Left kidney (tissue), 2 donors: Measurements from ENCODE around the gene ORAI2. TPM values are rescaled to one million over a fixed set of nuclear protein-coding genes. Genes with fewer than 3 reads are reported as not detected.
"Not testable (repeated sequence)": the region's sequence is repeated elsewhere in the genome, so short reads cannot be mapped to it uniquely, and the experiment has no call there.

Experiments
- DNase-seq: peaks from one replicate; pipeline ENCODE4 v3.0.0-alpha.2; 2013
- polyA plus RNA-seq: library from polyadenylated mRNA; unstranded; fragments of 120-200 nt; gene quantifications from one replicate; pipeline ENCODE4 v1.2.1, GENCODE V29; 2013; ENCODE audit not compliant: insufficient read length

ORAI2 gene
- polyA plus RNA-seq, 1 donor: 17.0 TPM

DNA sequence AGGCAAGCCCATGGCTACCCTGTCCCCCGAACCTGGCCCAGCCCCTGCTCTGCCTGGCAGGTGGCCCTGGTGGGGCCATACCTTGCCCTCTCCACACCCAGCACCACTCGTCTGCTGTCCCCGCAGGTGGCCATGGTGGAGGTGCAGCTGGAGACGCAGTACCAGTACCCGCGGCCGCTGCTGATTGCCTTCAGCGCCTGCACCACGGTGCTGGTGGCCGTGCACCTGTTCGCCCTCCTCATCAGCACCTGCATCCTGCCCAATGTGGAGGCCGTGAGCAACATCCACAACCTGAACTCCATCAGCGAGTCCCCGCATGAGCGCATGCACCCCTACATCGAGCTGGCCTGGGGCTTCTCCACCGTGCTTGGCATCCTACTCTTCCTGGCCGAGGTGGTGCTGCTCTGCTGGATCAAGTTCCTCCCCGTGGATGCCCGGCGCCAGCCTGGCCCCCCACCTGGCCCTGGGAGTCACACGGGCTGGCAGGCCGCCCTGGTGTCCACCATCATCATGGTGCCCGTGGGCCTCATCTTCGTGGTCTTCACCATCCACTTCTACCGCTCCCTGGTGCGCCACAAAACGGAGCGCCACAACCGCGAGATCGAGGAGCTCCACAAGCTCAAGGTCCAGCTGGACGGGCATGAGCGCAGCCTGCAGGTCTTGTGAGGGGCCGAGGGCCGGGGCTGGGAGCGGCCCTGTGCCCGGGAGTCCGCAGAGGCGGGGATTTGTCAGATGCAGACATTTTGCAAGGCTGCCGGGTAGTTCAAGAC, 13.2 kb downstream of the ORAI2 start:
- DNase-seq: no peak

GRCh38 chr7:102447311-102447710, 13.9 kb downstream of the ORAI2 start:
- no peak for DNase-seq

DNA sequence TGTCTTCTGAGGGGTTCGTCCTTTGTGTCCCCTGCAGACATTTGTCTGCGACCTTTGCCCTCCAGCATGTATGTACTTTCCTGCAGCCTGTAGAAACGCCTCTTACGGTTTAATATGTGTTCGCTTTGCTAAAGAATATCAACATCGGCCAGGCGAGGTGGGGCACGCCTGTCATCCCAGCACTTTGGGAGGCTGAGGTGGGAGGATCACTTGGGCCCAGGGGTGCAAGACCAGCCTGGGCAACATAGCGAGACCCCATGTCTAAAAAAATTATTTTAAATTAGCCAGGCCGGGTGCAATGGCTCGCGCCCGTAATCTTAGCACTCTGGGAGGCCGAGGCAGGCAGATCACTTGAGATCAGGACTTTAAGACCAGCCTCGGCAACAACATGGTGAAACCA, 15.8 kb downstream of the ORAI2 start:
- no peak for DNase-seq

DNA sequence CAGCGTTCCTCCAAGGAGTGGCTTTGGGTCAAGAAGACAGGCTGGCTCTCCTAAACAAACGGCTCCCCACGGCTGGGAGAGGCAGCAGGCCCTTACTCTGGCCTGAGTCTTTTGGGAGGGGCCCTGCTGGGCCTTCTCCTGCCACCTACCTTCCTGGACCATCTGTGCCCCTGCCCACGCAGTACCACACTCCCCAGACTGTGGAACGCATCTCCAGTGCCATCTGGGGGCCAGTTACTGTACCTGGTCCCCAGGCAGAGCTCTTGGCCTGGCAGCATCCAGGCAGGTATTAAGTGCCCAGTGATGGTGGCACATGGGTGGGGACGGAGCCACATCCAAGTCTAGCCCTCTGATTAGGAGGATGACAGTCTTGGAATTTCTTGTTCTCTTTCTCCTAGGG, 16.9 kb downstream of the ORAI2 start:
- DNase-seq: no peak

- no peak for DNase-seq
These were observed 18.1 kb downstream of the ORAI2 start for GRCh38 chr7:102451371-102452054.

DNA sequence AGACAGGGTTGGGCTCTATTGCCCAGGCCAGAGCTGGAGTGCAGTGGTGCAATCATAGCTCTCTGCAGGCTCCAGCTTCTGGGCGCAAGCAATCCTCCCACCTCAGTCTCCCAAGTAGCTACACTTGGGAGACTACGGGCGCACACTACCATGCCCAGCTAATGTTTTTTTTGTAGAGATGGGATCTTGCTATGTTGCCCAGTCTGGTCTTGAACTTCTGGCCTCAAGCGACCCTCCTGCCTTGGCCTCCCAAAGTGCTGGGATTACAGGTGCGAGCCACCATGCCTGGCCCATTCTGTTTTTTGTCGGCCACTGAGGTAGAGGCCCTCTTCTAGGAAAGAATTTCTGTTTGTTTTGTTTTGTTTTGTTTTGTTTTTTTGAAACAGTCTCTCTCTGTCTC, 19.1 kb downstream of the ORAI2 start:
- DNase-seq: no peak

DNA sequence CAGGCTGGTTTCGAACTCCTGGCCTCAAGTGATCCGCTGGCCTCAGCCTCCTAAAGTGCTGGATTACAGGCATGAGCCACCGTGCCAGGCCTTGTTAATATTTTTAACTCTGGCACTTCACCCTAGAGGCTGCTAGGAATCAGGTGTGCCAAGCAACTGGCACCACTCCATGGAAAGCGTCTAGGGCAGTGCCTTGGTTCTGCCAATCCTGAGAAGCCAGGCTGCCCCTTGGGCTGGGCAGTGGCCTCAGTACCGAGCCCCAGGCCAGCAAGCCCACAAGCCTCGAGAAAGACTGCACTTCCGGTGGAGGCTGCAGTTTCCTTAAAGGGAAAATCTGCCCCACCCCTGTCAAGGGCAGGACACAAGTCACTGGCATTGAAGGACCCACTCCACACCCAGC, 19.9 kb downstream of the ORAI2 start:
- DNase-seq: no peak

- no peak for DNase-seq
These were observed 21.1 kb downstream of the ORAI2 start for GRCh38 chr7:102454468-102454867.

GRCh38 chr7:102454932-102455331, 21.6 kb downstream of the ORAI2 start:
- not testable (repeated sequence) for DNase-seq

DNA sequence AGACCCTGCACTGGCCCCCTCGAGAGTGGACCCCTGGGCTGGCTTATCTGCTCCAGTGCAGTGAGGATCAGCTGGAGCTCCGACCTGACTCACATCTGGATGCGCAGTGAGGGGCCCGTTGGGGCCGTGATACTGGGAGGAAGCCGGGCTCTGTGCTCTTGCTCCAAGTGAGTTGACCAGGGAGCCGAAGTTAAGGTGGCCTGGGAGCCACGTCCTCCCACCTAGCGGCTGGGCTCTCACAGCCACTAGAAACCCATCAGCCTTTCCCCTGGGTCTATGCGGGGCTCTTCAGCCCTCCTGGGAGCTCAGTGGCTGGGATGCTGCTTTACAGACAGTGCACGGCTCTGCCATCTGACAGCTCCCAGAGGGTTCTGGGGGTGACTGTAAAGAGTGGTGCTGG, 22.2 kb downstream of the ORAI2 start:
- DNase-seq: no peak

DNA sequence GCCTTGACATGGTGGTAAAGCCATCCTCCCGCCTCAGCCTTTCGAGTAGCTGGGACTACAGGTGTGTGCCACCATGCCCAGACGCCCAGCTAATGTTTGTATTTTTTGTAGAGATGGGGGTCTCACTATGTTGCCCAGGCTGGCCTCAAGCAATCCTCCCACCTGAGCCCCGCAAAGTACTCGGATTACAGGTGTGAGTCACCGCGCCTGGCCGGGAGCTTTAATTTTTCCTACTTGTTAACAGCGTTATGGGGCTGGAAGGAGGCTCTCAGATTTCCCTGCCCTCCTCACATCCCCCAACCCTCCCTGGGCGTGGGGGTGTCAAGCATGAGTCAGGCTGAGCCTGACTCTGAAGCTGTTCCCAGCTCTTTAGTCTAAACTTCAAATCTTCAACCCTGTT, 23.0 kb downstream of the ORAI2 start:
- no peak for DNase-seq

- DNase-seq: no peak
These were observed 24.1 kb downstream of the ORAI2 start for GRCh38 chr7:102457352-102457924.

DNA sequence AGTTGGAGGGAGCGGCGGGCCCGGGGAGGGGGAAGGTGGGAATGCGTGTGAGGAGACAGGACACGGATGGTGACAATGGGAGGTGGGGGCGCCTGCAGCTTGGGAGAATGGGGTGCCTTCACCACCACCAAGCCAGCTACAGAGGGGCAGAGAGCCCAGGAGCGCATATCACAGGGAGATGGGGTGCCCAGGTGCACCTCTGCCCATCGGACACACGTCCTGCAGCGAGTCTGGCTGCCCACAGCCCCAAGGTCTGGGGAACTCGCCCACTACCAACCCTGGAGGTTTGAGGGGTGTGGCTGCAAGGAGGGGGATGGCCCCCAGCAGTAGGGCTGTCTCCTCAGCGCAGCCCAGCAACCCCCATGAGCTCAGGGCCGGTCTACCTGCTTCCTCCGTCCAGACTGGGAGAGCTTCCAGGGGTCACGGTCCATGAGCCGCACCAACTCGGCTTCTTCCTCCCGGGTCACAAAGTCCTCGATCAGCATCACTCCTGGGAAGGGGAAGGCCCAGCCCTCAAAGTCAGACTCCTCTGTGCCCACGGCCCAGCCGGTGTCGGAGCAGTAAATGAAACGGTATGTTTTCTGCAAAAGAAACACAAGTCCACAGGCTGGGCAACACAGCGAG, 26.0 kb downstream of the ORAI2 start:
- DNase-seq: no peak

DNA sequence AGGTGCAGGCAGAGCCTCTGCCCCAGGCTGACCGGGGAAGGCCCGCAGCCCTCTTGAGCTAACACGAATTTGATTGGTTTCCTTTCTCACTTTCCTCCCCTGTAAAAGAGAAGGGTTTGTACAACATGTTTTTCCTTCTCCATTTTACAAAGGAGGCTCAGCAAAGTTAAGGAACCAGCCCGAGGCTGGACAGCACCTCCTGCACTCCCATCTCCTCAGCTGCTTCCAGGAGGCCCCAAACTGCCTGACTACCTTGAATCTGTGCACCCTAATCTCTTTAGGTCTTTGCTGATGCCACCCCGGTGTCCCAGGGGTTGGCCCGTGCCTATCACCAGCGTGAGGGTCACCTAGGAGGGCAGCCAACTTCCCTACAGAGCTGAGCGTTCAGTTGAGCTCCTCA, 27.1 kb downstream of the ORAI2 start:
- no peak for DNase-seq

- no peak for DNase-seq
These were observed 30.6 kb downstream of the ORAI2 start for GRCh38 chr7:102463841-102464576.

DNA sequence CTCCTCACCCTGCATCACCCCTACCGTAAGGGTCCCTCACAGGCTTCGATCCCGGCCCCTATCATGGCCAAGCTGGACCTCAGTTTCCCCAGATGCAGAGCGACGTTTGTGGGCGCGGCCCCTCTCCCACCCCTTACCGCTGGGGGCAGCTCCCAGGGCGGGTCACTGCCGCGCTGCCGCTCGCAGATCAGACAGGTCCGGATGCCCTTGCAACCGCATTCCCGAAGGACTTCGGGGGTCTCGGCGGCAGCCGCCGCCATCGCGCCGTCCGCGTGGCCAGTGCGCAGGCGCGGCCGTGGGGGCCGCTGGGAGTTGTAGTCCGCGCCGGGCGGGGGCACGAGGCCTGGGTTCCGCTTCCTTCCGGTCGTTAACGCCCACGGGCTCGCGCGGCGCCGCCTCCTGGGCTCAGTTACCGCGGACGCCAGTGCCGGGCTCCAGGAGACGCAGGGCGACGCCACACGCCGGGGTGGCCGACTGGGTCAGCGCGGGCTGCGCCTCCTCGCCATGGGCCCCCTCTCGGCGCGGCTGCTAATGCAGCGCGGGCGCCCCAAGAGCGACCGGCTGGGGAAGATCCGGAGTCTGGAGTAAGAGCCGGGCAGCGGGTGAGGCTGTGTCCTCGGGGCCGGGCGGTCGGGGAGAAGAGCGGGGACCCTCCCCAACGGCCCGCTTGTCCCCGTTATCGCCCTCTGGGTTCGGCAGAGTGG, 31.4 kb downstream of the ORAI2 start, which contains the start of the genes ALKBH4 and LRWD1:
TSS of gene ALKBH4 (minus strand) at position 287 of the 704 bp plus-strand sequence. CDS start at position 260, 27 bp downstream.
TSS of gene LRWD1 (plus strand) at position 408 of the 704 bp plus-strand sequence. CDS start at position 505, 97 bp downstream.
- DNase-seq: peak; percentile 86

DNA sequence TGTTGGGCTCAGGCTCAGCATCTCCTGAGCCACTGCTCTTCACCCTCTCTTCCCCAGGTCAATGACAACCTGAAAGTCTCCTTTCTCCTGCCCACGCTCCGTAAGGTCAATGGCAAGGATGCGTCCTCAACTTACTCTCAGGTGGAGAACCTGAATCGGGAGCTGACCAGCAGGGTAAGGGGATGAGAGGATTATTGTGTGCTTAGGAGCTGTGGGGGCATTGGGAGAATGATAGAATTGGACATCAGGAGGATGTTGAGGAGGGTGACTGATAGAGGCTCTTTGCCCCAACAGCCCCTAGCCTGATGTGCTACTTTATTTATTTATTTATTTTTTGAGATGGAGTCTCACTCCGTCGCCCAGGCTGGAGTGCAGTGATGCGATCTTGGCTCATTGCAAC, 32.7 kb downstream of the ORAI2 start:
- DNase-seq: no peak

DNA sequence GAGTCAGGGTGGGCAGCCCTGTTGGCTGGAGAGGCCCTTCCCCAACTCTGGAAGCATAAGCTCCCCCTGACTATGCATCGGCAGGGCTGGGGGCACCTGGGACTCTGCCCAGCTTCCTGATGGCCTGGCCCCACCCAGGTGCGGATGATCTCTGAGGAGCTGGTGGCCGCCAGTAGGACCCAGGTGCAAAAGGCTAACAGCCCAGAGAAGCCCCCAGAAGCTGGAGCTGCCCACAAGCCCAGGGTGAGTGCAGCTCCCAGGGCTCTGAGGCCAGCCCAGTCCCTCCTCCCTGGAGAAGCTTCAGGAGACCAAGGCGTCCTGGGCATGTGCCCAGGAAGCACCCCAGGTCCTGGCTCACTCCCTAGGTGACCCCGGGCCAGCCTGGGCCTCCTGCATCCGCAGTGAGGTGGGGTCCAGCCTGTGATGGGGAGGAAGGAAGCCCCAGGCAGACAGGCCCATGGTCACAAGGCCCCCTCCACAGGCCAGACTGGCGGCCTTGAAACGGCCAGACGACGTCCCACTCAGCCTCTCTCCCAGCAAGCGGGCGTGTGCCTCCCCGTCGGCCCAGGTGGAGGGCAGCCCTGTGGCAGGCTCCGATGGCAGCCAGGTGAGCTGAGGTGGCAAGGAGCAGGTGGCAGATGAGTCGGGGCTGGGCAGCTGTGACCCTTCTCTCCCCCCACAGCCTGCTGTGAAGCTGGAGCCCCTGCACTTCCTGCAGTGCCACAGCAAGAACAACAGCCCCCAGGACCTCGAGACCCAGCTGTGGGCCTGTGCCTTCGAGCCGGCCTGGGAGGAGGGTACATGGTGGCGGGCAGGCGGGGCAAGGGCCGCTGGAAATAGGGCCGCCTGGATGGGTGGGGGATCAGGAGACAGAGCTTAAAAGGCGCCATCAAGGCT, 34.5 kb downstream of the ORAI2 start:
- DNase-seq: no peak

- no peak for DNase-seq
These were observed 35.3 kb downstream of the ORAI2 start for GRCh38 chr7:102468478-102469350.
